Activated naive CD4-positive, alpha-beta T cell treated with anti-CD3 and anti-CD28 coated beads, Interleukin-2, amount 10 ng/mL, durations not matched to agents 7 days and 5 days (primary cell): Measurements from ENCODE around the gene STIM1.
"Not testable (repeated sequence)": the region's sequence is repeated elsewhere in the genome, so short reads cannot be mapped to it uniquely, and the experiment has no call there.

ENCODE experiments used
- CTCF ChIA-PET: fragments of 350-600 bp; sonication (Branson Sonifier 250); formaldehyde crosslinking; loops from one replicate; lab custom pipeline; 2021; ENCODE audit warnings: antibody characterized with exemption; lab: Charles Lee
- DNase-seq: peaks from one replicate; pipeline ENCODE4 v3.0.0-alpha.2; 2020
- H3K27ac Mint-ChIP-seq: one replicate; pipeline ENCODE4 v1.8.0; 2021; ENCODE audit warnings: mild to moderate bottlenecking, moderate library complexity, mixed read lengths
- H3K27me3 Mint-ChIP-seq: one replicate; pipeline ENCODE4 v1.8.0; 2021; ENCODE audit warnings: mild to moderate bottlenecking, mixed read lengths
- H3K36me3 Mint-ChIP-seq: one replicate; pipeline ENCODE4 v1.8.0; 2021; ENCODE audit warnings: mixed read lengths
- H3K4me1 Mint-ChIP-seq: one replicate; pipeline ENCODE4 v1.8.0; 2021; ENCODE audit warnings: mixed read lengths
- H3K4me3 Mint-ChIP-seq: one replicate; pipeline ENCODE4 v1.8.0; 2021; ENCODE audit warnings: mild to moderate bottlenecking, moderate library complexity, mixed read lengths
- H3K9me3 Mint-ChIP-seq: one replicate; pipeline ENCODE4 v1.8.0; 2021; ENCODE audit warnings: mixed read lengths

The STIM1 gene

GRCh38 chr11:3853545-3853842 lies 2.0 kb upstream of the STIM1 start:
- CTCF ChIA-PET = interaction anchor here (0.9 to 9.7 kb wide), 13 partner anchors 13 to 216 kb away, joined by 3 to 179 read pairs (median 22); partner anchors contain the start of gene RHOG
- H3K4me1 Mint-ChIP-seq = peaks cover 50% of the 10 kb centered on the region
- peaks cover 6% of the 10 kb centered on the region for H3K27me3 Mint-ChIP-seq
- H3K9me3 Mint-ChIP-seq = no peaks in the 10 kb centered on the region
- peak overlapping the region; percentile 87 for H3K4me3 Mint-ChIP-seq
- H3K36me3 Mint-ChIP-seq = peaks cover 20% of the 10 kb centered on the region
- peak overlapping the region; percentile 98 for H3K27ac Mint-ChIP-seq
- no peak for DNase-seq

- H3K9me3 Mint-ChIP-seq = no peaks in the 10 kb centered on the region
- H3K4me1 Mint-ChIP-seq = peaks cover 53% of the 10 kb centered on the region
- peak overlapping the region; percentile 98 for H3K27ac Mint-ChIP-seq
- peak; percentile 84 for DNase-seq
- peaks cover 20% of the 10 kb centered on the region for H3K36me3 Mint-ChIP-seq
- H3K27me3 Mint-ChIP-seq = peaks cover 6% of the 10 kb centered on the region
- peak overlapping the region; percentile 87 for H3K4me3 Mint-ChIP-seq
- CTCF ChIA-PET = interaction anchor here (0.6 to 9.7 kb wide), 45 partner anchors 10 to 243 kb away, joined by 3 to 179 read pairs (median 5); partner anchors contain the start of genes PGAP2 and RHOG
Observed at GRCh38 chr11:3853899-3854659, 1.4 kb upstream of the STIM1 start.

- Mint-ChIP-seq H3K4me3 (peak overlapping the region; percentile 87), H3K4me1 (peaks cover 54% of the 10 kb centered on the region), H3K27me3 (peaks cover 6% of the 10 kb centered on the region), H3K36me3 (peaks cover 20% of the 10 kb centered on the region), H3K27ac (peak overlapping the region; percentile 98), H3K9me3 (no peaks in the 10 kb centered on the region)
- CTCF ChIA-PET = interaction anchor here (0.6 to 9.7 kb wide), 48 partner anchors 10 to 243 kb away, joined by 3 to 179 read pairs (median 4); partner anchors contain the start of genes PGAP2 and RHOG
- DNase-seq = no peak
Observed at GRCh38 chr11:3854660-3854976, 846 bp upstream of the STIM1 start.

- peak overlapping the region; percentile 98 for H3K4me3 Mint-ChIP-seq
- H3K4me1 Mint-ChIP-seq = peaks cover 67% of the 10 kb centered on the region
- peak overlapping the region; percentile 95 for H3K27ac Mint-ChIP-seq
- DNase-seq = peak; percentile 71
- CTCF ChIA-PET = interaction anchor here (0.7 to 9.7 kb wide), 18 partner anchors 9 to 213 kb away, joined by 3 to 179 read pairs (median 15); partner anchors contain the start of gene RHOG
- peaks cover 6% of the 10 kb centered on the region for H3K27me3 Mint-ChIP-seq
- H3K9me3 Mint-ChIP-seq = no peaks in the 10 kb centered on the region
- peaks cover 21% of the 10 kb centered on the region for H3K36me3 Mint-ChIP-seq
Observed at GRCh38 chr11:3855808-3856491, 486 bp downstream of the STIM1 start.

- peaks cover 24% of the 10 kb centered on the region for H3K36me3 Mint-ChIP-seq
- peak overlapping the region; percentile 98 for H3K4me3 Mint-ChIP-seq
- H3K27ac Mint-ChIP-seq = peak overlapping the region; percentile 95
- peaks cover 76% of the 10 kb centered on the region for H3K4me1 Mint-ChIP-seq
- no peaks in the 10 kb centered on the region for H3K9me3 Mint-ChIP-seq
- peaks cover 6% of the 10 kb centered on the region for H3K27me3 Mint-ChIP-seq
- DNase-seq = no peak
- CTCF ChIA-PET = interaction anchor here (0.8 to 9.7 kb wide), 8 partner anchors 12 to 216 kb away, joined by 3 to 179 read pairs (median 34); partner anchors contain the start of gene RHOG
Observed at GRCh38 chr11:3856856-3857553, 1.5 kb downstream of the STIM1 start.

GRCh38 chr11:3857628-3858027 lies 2.2 kb downstream of the STIM1 start:
- Mint-ChIP-seq H3K4me1 (peaks cover 77% of the 10 kb centered on the region), H3K36me3 (peaks cover 26% of the 10 kb centered on the region), H3K9me3 (no peaks in the 10 kb centered on the region), H3K4me3 (peak overlapping the region; percentile 98), H3K27me3 (peaks cover 6% of the 10 kb centered on the region), H3K27ac (peak overlapping the region; percentile 95)
- no peak for DNase-seq
- CTCF ChIA-PET = interaction anchor here (0.8 to 3.7 kb wide), 5 partner anchors 10 to 216 kb away, joined by 3 to 26 read pairs (median 3); no protein-coding TSS in a partner anchor

GRCh38 chr11:3859373-3859881 lies 4.0 kb downstream of the STIM1 start:
- DNase-seq = peak; percentile 51
- CTCF ChIA-PET = interaction anchor here (0.7 to 5.0 kb wide), 9 partner anchors 8 to 216 kb away, joined by 3 to 30 read pairs (median 3); no protein-coding TSS in a partner anchor
- peaks cover 71% of the 10 kb centered on the region for H3K4me1 Mint-ChIP-seq

GRCh38 chr11:3860375-3860774 lies 4.9 kb downstream of the STIM1 start:
- peak; percentile 42 for DNase-seq
- CTCF ChIA-PET = interaction anchor here (0.9 to 5.0 kb wide), 5 partner anchors 10 to 215 kb away, joined by 3 to 30 read pairs (median 9); no protein-coding TSS in a partner anchor
- Mint-ChIP-seq H3K9me3 (no peaks in the 10 kb centered on the region), H3K36me3 (peaks cover 36% of the 10 kb centered on the region), H3K27ac (peak overlapping the region; percentile 88), H3K4me3 (peak overlapping the region; percentile 98), H3K27me3 (no peaks in the 10 kb centered on the region), H3K4me1 (peaks cover 76% of the 10 kb centered on the region)

More at GRCh38 chr11:3859373-3859881, 4.0 kb downstream of the STIM1 start:
- H3K27ac Mint-ChIP-seq = peak overlapping the region; percentile 88
- H3K9me3 Mint-ChIP-seq = no peaks in the 10 kb centered on the region
- H3K27me3 Mint-ChIP-seq = peaks cover 6% of the 10 kb centered on the region
- H3K4me3 Mint-ChIP-seq = peak overlapping the region; percentile 98
- H3K36me3 Mint-ChIP-seq = peaks cover 32% of the 10 kb centered on the region

- Mint-ChIP-seq H3K4me1 (peaks cover 82% of the 10 kb centered on the region), H3K4me3 (peak overlapping the region; percentile 98), H3K27ac (peak overlapping the region; percentile 88), H3K36me3 (peaks cover 35% of the 10 kb centered on the region)
- not testable (repeated sequence) for H3K9me3 Mint-ChIP-seq, H3K27me3 Mint-ChIP-seq
- peak; percentile 67 for DNase-seq
- CTCF ChIA-PET = interaction anchor here (0.6 to 5.0 kb wide), 7 partner anchors 9 to 213 kb away, joined by 3 to 30 read pairs (median 4); partner anchors contain the start of gene RHOG
Observed at GRCh38 chr11:3860898-3861393, 5.5 kb downstream of the STIM1 start.

GRCh38 chr11:3861683-3862082 lies 6.2 kb downstream of the STIM1 start:
- H3K9me3 Mint-ChIP-seq = no peaks in the 10 kb centered on the region
- H3K36me3 Mint-ChIP-seq = peaks cover 30% of the 10 kb centered on the region
- H3K27ac Mint-ChIP-seq = peak overlapping the region; percentile 88
- H3K27me3 Mint-ChIP-seq = no peaks in the 10 kb centered on the region
- peak overlapping the region; percentile 98 for H3K4me3 Mint-ChIP-seq
- CTCF ChIA-PET = interaction anchor here (0.6 to 5.0 kb wide), 4 partner anchors 11 to 212 kb away, joined by 3 to 30 read pairs (median 4); partner anchors contain the start of gene RHOG
- peaks cover 89% of the 10 kb centered on the region for H3K4me1 Mint-ChIP-seq
- peak; percentile 43 for DNase-seq

- CTCF ChIA-PET = interaction anchor here (1.1 to 2.0 kb wide), 3 partner anchors 11 to 41 kb away, joined by 4 to 9 read pairs (median 5); partner anchors contain the start of gene STIM1
- Mint-ChIP-seq H3K27ac (peak overlapping the region; percentile 86), H3K27me3 (no peaks in the 10 kb centered on the region), H3K4me3 (peak overlapping the region; percentile 19), H3K36me3 (peaks cover 33% of the 10 kb centered on the region), H3K4me1 (peaks cover 87% of the 10 kb centered on the region), H3K9me3 (no peaks in the 10 kb centered on the region)
- peak; percentile 22 for DNase-seq
Observed at GRCh38 chr11:3865388-3866193, 10.1 kb downstream of the STIM1 start.

GRCh38 chr11:3866206-3866605 lies 10.7 kb downstream of the STIM1 start:
- H3K4me3 Mint-ChIP-seq = no peak overlapping the region
- peaks cover 34% of the 10 kb centered on the region for H3K36me3 Mint-ChIP-seq
- peaks cover 87% of the 10 kb centered on the region for H3K4me1 Mint-ChIP-seq
- no peaks in the 10 kb centered on the region for H3K9me3 Mint-ChIP-seq
- peak overlapping the region; percentile 86 for H3K27ac Mint-ChIP-seq
- CTCF ChIA-PET = no interaction called here
- no peak for DNase-seq
- no peaks in the 10 kb centered on the region for H3K27me3 Mint-ChIP-seq
